Calu3 (cell line): ENCODE results near the gene ZNF493. TPM values are rescaled to one million over a fixed set of nuclear protein-coding genes. Genes with fewer than 3 reads are reported as not detected.

Source experiments
- Bru-seq: library from RNA; stranded (reverse); fragments of 400-500 nt; gene quantifications from one replicate; lab custom pipeline; 2021; lab: Mats Ljungman, UMichigan
- BruChase-seq, 2 experiments: library from RNA; stranded (reverse); fragments of 400-500 nt; gene quantifications; one replicate each; lab custom pipeline; 2021; lab: Mats Ljungman, UMichigan
- BruUV-seq: library from RNA; stranded (reverse); fragments of 400-500 nt; replicated peaks from 2 replicates; lab custom pipeline; 2021; lab: Mats Ljungman, UMichigan
- CTCF ChIA-PET: fragments of 300-600 bp; sonication (Branson Sonifier 250); formaldehyde crosslinking; loops from one replicate; lab custom pipeline; 2022; ENCODE audit warnings: antibody characterized with exemption; lab: Charles Lee
- DNase-seq: peaks from one replicate; pipeline ENCODE4 v3.0.0; 2022
- H3K27ac Mint-ChIP-seq: one replicate; pipeline ENCODE4 v1.8.0; 2022; ENCODE audit warnings: mixed read lengths; ENCODE audit not compliant: unreplicated experiment
- H3K27me3 Mint-ChIP-seq: one replicate; pipeline ENCODE4 v1.8.0; 2022; ENCODE audit warnings: mixed read lengths; ENCODE audit not compliant: unreplicated experiment
- H3K36me3 Mint-ChIP-seq: one replicate; pipeline ENCODE4 v1.8.0; 2022; ENCODE audit warnings: mild to moderate bottlenecking, moderate library complexity, mixed read lengths; ENCODE audit not compliant: insufficient read depth, unreplicated experiment
- H3K4me1 Mint-ChIP-seq: one replicate; pipeline ENCODE4 v1.8.0; 2022; ENCODE audit warnings: mild to moderate bottlenecking, low read depth, mixed read lengths; ENCODE audit not compliant: unreplicated experiment
- H3K4me3 Mint-ChIP-seq: one replicate; pipeline ENCODE4 v1.8.0; 2022; ENCODE audit warnings: mild to moderate bottlenecking, low read depth, moderate library complexity, mixed read lengths; ENCODE audit not compliant: unreplicated experiment
- H3K9me3 Mint-ChIP-seq: one replicate; pipeline ENCODE4 v1.8.0; 2022; ENCODE audit warnings: low read depth, mixed read lengths; ENCODE audit not compliant: unreplicated experiment
- CTCF ChIP-seq: fragments of 200-600 bp; IDR thresholded peaks from one replicate; pipeline ENCODE4 v1.8.0; 2022; ENCODE audit warnings: antibody characterized with exemption; ENCODE audit not compliant: unreplicated experiment
- intact Hi-C: fragments of 100-400 bp; cut with micrococcal nuclease; formaldehyde crosslinking; loops from one replicate; pipeline ENCODE4 v1.10.0; 2022; ENCODE audit not compliant: unreplicated experiment
- long read RNA-seq: library from polyadenylated mRNA; stranded (forward); transcript quantifications from one replicate; pipeline ENCODE4 v2.0.0, GENCODE V29; 2022
- total RNA-seq: library from RNA; stranded (reverse); gene quantifications from 2 replicates; pipeline ENCODE4 v1.2.3, GENCODE V29; 2022

ZNF493 gene
- total RNA-seq (8.9 and 9.4 TPM in 2 replicates), Bru-seq, nascent RNA (percentile 68 among the genes with signal in this experiment), BruChase-seq, experiment 1, labeled RNA remaining after a 6-hour chase (percentile 76 among the genes with signal in this experiment), BruChase-seq, experiment 2, labeled RNA remaining after a 2-hour chase (percentile 84 among the genes with signal in this experiment)
- long read RNA-seq: 0 reads

GRCh38 chr19:21396893-21397572 is at the start of gene ZNF493:
Gene ZNF493, plus strand, starts transcription at chr19:21397133. Its CDS starts 105 bp downstream, at chr19:21397238.
- BruUV-seq: no TSS peak
- intact Hi-C loops: no loop called here
- peaks cover 21% of the 10 kb centered on the region for H3K36me3 Mint-ChIP-seq
- no peaks in the 10 kb centered on the region for H3K4me1 Mint-ChIP-seq
- H3K27ac Mint-ChIP-seq: peak within 1 kb of the TSS; percentile 83
- H3K9me3 Mint-ChIP-seq: peaks cover 4% of the 10 kb centered on the region
- no peaks in the 10 kb centered on the region for H3K27me3 Mint-ChIP-seq
- DNase-seq: peak; percentile 85
- TF ChIP-seq CTCF: no peak
- CTCF ChIA-PET: interaction anchor here (0.7 kb wide), 1 partner anchor 68 kb away, joined by 3 read pairs; the partner anchor contains the start of gene ZNF708
- peak within 1 kb of the TSS; percentile 93 for H3K4me3 Mint-ChIP-seq

GRCh38 chr19:21352830-21353229 is 44.1 kb upstream of the ZNF493 start:
- peaks cover 4% of the 10 kb centered on the region for H3K9me3 Mint-ChIP-seq

GRCh38 chr19:21358768-21359451 is 38.0 kb upstream of the ZNF493 start, which contains the start of gene ZNF738:
Gene ZNF738, plus strand, starts transcription at chr19:21359000. Its CDS starts 141 bp downstream, at chr19:21359141.
- BruUV-seq: no TSS peak
- Mint-ChIP-seq H3K27ac (peak within 1 kb of the TSS; percentile 86), H3K4me3 (peak within 1 kb of the TSS; percentile 81), H3K27me3 (no peaks in the 10 kb centered on the region), H3K9me3 (peaks cover 3% of the 10 kb centered on the region), H3K36me3 (peaks cover 26% of the 10 kb centered on the region), H3K4me1 (no peaks in the 10 kb centered on the region)
- intact Hi-C loops: no loop called here
- peak; percentile 79 for DNase-seq
- no peak for TF ChIP-seq CTCF
- CTCF ChIA-PET: interaction anchor here (0.7 kb wide), 1 partner anchor 36 kb away, joined by 5 read pairs; no protein-coding TSS in a partner anchor

More at GRCh38 chr19:21352830-21353229, 44.1 kb upstream of the ZNF493 start:
- CTCF ChIA-PET: no interaction called here
- no peaks in the 10 kb centered on the region for H3K36me3 Mint-ChIP-seq
- TF ChIP-seq CTCF: no peak
- no peaks in the 10 kb centered on the region for H3K27me3 Mint-ChIP-seq
- H3K4me1 Mint-ChIP-seq: no peaks in the 10 kb centered on the region
- H3K4me3 Mint-ChIP-seq: no peak overlapping the region
- DNase-seq: no peak
- H3K27ac Mint-ChIP-seq: no peak overlapping the region
- BruUV-seq: no TSS peak
- intact Hi-C loops: no loop called here

- no peak for DNase-seq
- CTCF ChIA-PET: no interaction called here
- intact Hi-C loops: no loop called here
- H3K9me3 Mint-ChIP-seq: peaks cover 3% of the 10 kb centered on the region
- H3K27me3 Mint-ChIP-seq: no peaks in the 10 kb centered on the region
- no peak overlapping the region for H3K4me3 Mint-ChIP-seq
- BruUV-seq: TSS peak; percentile 14
- no peak for TF ChIP-seq CTCF
- H3K27ac Mint-ChIP-seq: no peak overlapping the region
- H3K4me1 Mint-ChIP-seq: no peaks in the 10 kb centered on the region
- H3K36me3 Mint-ChIP-seq: peaks cover 26% of the 10 kb centered on the region
Observed at GRCh38 chr19:21362291-21362690, 34.6 kb upstream of the ZNF493 start.
